NCI-H748 treated with DMSO at 0.1 percent for 48 hours (cell line): Measurements from ENCODE around the gene NAV1.
"Not testable (repeated sequence)": the region's sequence is repeated elsewhere in the genome, so short reads cannot be mapped to it uniquely, and the experiment has no call there.

ENCODE experiments used
- DNase-seq: peaks from one replicate; lab custom pipeline; 2025; lab: John Stamatoyannopoulos, UW

Gene NAV1

DNA sequence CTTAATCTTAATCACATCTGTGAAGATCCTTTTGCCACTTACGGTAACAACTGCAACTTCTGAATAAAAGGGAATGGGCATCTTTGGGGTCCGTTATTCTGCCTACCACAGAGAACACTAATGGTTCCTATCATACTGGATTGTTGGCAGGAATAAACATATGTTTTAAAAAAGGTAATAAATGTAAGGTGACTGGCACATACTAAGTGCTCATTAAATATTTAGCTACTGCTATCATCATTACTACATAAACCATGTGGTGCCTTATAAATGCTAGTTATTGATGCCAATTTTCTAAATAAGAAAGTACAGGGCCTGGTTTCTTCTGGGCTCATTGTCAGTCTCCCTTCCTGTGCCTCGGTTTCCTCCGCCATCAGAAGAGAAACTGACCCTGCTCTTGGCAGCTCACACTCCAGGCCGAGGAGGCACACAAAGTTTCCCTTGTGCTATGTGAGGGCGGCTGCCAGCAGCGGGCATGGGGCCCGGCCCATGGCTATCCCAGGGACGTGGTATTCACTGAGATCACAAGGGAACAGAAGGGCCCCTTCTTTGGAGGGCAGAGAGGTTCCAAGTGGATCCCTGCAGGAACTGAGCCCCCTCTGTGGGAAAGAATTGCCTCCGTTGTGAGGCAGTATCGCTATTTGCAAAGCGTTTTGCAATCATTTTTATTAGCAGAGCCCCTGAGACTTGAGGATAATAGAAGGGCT lies 26.2 kb downstream of the NAV1 start:
- DNase-seq = no peak

- DNase-seq = no peak
These were observed 27.0 kb downstream of the NAV1 start for GRCh38 chr1:201565771-201566528.

DNA sequence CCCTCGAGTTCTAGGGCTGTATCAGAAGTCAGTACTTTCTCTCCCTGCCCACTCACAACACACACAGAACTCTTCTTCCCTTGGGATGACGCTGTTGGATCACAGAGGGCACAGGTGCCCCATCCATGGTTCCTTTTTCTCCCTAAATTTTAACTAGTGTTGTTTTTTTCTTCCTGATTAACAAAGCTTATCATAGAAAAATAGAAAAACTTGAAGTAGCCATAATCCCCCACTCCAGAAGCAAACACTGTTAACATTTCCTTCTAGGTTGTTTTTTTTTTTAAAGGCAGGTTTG lies 27.5 kb downstream of the NAV1 start:
- DNase-seq = no peak

GRCh38 chr1:201566933-201567801 lies 28.2 kb downstream of the NAV1 start:
- DNase-seq = peak; percentile 12

DNA sequence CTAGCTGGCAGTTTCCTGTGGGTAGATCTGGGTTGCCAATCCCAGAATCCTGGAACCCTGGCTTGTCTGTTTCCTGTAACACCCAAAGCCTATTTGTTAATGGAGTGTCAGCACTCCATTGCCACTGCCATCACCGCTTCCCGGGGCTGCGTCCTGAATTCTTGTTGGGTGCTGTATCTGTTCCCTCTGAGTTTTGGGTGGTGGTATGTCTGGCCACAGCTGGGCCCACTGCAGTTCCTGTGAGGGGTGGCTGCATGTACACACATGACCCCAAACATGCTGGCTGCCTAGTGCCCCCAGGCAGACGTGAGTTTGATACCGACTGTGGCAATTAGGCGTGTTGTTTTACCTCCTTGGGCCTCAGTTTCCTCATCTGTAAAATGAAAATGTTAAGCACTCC lies 29.3 kb downstream of the NAV1 start:
- no peak for DNase-seq

DNA sequence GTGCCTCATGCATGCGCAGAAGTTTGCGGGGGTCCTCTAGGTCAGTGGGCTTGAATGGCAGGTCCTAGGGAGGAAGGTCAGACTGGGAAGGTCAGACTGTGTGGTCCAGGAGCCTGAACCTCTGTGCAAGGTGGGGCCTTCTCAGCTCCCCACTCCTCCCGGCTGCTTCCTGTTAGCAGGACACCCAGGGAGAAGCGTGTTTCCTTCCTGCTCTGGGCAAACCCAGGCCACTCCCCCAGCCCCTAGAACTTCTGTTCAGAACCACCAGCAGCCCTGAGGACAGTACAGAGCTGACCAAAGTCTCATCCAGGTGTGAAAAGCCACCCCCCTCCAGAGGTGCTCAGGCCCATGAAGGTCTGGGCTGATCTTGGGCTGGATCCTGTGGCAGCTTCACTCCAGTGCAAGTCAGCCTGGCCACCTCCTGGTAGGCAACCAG lies 29.9 kb downstream of the NAV1 start:
- DNase-seq = no peak

DNA sequence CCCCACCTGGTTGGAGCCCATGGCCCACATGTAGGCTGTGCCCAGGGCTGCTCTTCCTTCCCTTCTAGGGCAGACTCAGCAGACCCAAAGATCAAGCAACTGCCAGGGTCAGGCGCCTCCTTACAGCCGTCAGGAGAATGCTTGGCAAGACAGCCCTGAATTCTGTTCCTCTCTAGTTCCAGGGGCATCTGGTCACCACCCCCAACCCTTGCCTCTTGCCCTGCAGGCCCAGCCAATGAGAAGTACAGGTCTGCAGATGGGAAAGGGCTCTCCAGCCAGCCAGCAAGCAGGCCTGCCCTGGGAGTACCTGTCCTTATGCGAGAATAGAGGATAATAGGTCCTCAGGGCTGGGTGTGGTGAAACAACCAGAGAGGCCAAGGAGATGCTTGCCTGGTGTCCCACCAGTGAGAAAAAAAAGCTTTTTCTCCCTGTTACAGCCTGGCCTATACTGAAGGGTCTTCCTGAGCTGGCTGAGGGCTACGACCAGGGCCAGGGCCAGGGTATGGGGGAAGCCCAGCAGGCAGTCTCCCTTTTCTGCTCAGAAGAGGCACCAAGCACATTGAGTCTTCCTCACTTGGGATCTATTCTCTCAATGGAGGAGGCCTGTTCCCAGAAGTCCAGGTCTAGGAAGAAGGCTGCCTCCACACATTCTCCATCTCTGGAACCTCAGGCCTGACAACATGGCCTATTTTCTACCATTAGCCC lies 31.4 kb downstream of the NAV1 start:
- DNase-seq = no peak

DNA sequence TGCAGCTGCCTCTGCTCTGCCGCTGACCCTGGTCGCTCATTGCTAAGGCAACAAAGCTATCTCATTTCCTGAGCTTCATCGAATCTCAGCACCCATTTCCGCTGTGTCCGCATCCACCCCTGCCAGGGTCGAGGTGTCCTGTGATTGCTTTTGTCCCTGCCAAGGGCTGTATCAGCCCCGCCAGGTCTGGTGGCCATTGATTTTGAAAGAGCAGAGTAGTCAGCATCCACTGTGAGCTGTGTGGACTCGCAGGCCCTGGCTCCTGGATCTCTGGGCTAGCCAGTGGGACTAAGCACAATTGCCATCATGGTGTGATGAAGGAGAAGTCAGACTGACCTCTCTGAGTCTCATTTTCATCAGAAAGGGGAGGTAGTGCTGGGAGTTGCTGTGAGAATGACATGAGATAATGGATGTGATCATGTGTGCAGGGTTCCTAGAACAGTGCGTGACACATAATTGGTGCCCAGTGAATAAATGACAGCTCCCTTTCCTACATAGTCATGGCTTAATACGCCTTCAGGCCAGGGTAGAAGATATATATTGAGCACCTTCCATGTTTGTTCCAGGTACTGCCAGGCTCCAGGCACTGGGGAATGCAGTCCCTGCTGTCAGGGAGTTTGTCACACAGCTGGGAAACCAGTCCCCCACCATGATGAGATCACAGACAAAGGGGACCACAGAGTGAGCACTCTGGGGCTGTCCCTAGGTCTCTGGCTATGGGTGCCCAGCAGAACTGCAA lies 32.1 kb downstream of the NAV1 start:
- no peak for DNase-seq

DNA sequence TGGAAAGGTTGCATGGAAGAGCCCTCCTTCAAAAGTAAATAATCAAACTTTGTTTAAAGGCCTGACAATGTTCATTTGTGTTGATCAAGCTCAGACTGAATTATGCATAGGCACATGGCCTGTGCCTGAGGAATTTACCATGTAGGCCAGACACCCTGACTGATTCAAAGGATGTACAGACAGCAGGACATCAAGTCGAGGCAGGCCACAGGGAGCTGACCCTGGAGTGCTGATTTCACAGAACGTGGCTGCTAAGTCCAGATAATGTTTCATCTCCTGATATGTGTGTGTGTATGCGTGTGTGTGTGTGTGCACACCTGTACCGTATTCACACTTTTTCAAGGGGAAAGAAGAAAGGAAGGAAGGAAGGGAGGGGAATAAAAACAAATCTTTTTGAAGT lies 34.1 kb downstream of the NAV1 start:
- no peak for DNase-seq

DNA sequence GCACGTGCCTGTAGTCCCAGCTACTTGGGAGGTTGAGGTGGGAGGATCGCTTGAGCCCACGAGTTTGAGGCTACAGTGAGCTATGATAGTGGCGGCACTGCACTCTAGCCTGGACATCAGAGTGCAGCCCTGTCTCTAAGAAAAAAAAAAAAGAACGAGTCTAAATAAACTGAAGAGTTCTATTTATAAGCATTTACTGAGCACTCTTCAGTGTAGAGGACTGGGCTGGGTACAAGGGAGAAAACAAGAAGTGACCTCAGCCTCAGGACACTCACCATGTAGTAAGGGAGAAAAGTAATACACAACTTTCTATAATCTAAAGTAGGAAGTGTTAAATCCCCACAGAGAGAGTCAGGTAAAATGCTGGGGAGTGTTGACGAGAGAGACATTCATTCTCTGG lies 35.0 kb downstream of the NAV1 start:
- no peak for DNase-seq

GRCh38 chr1:201575912-201576311 lies 37.0 kb downstream of the NAV1 start:
- DNase-seq = no peak

DNA sequence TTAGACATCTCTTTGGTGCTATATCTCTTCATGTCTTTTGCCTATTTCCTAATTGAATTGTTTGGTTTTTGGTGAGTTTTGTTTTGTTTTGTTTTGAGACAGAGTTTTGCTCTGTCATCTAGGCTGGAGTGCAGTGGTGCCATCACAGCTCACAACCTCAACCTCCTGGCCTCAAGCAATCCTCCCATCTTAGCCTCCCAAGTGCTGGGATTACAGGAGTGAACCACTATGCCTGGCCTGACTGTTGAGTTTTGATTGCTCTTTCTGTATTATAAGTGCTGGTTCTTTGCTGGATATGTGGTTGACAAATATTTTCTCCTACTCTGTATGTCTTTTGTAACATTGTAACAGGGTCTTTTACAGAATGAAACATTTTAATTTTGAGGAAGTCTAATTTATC lies 38.0 kb downstream of the NAV1 start:
- no peak for DNase-seq

GRCh38 chr1:201578008-201578888 lies 39.3 kb downstream of the NAV1 start:
- DNase-seq = no peak

- DNase-seq = not testable (repeated sequence)
These were observed 42.4 kb downstream of the NAV1 start for GRCh38 chr1:201581371-201581770.

GRCh38 chr1:201582705-201583442 lies 43.9 kb downstream of the NAV1 start:
- DNase-seq = peak; percentile 28

- no peak for DNase-seq
These were observed 44.7 kb downstream of the NAV1 start for GRCh38 chr1:201583663-201584062.

GRCh38 chr1:201584471-201585092 lies 45.7 kb downstream of the NAV1 start:
- DNase-seq = no peak

- DNase-seq = no peak
These were observed 46.2 kb downstream of the NAV1 start for GRCh38 chr1:201585093-201585483.

- no peak for DNase-seq
These were observed 47.0 kb downstream of the NAV1 start for GRCh38 chr1:201585901-201586300.
